Measurements from ENCODE around the gene APOBEC3G. TPM values are rescaled to one million over a fixed set of nuclear protein-coding genes. Genes with fewer than 3 reads are reported as not detected.

APOBEC3G gene
- polyA plus RNA-seq, 1 donor (not counting 4 experiments of a cell fraction or from before 2014, with no cell fraction given) = 7.8 TPM

GRCh38 chr22:39098576-39098975, 21.5 kb downstream of the APOBEC3G start:
- Histone ChIP-seq H3K4me2 (ENCODE audit: control insufficient read depth, extremely low read depth, insufficient read depth, low read depth, low read length) (no peak overlapping the region), H2AFZ (ENCODE audit: control insufficient read depth, low read length) (no peak overlapping the region), H3K27ac (ENCODE audit: control insufficient read depth, insufficient read depth, low read length) (no peak overlapping the region), H4K20me1 (ENCODE audit: control insufficient read depth, extremely low read depth, insufficient read depth, low read length) (no peaks in the 10 kb centered on the region), H3K9ac (ENCODE audit: control insufficient read depth, extremely low read depth, insufficient read depth, low read length) (no peak overlapping the region), H3K79me2 (ENCODE audit: control insufficient read depth, insufficient read depth, low read length) (no peaks in the 10 kb centered on the region), H3K9me1 (ENCODE audit: control insufficient read depth, extremely low read depth, insufficient read depth, low read length) (no peaks in the 10 kb centered on the region), H3K9me3 (ENCODE audit: control insufficient read depth, low read depth, low read length) (no peaks in the 10 kb centered on the region), H3K4me3 (ENCODE audit: control insufficient read depth in 2 of 3, extremely low read depth in 1 of 3, insufficient read depth in 2 of 3, low read depth in 1 of 3, low read length in 3 of 3) (no peak overlapping the region), H3K27me3 (ENCODE audit: control insufficient read depth, extremely low read depth, insufficient read depth, low read length) (no peaks in the 10 kb centered on the region), H3K36me3 (ENCODE audit: control insufficient read depth in 2 of 2, extremely low read depth in 1 of 2, insufficient read depth in 2 of 2, low read length in 2 of 2) (no peaks in the 10 kb centered on the region), H3K4me1 (ENCODE audit: control insufficient read depth, extremely low read depth, insufficient read depth, low read length) (peaks cover 21% of the 10 kb centered on the region)
- no peak for DNase-seq (ENCODE audit: low read depth, low spot score)
- TF ChIP-seq CTCF (optimal IDR thresholded peaks at IDR 0.05 in 1 of 3, IDR thresholded peaks at IDR 0.05 in 1 of 3, conservative IDR thresholded peaks at IDR 0.05 in 1 of 3; ENCODE audit: extremely low read depth in 1 of 3, insufficient read depth in 2 of 3, low read length in 3 of 3) (no peak), EZH2 (IDR thresholded peaks at IDR 0.05; ENCODE audit: low read length) (no peak)
- FAIRE-seq = no peak
- dilution Hi-C loops (cut with MboI; ENCODE audit: extremely low pct_ligation_motif_present, low sequenced_read_pairs) = no loop called here

GRCh38 chr22:39101226-39101625, 24.2 kb downstream of the APOBEC3G start:
- Histone ChIP-seq H3K9ac (ENCODE audit: control insufficient read depth, extremely low read depth, insufficient read depth, low read length) (no peak overlapping the region), H3K9me3 (ENCODE audit: control insufficient read depth, low read depth, low read length) (no peaks in the 10 kb centered on the region), H3K36me3 (ENCODE audit: control insufficient read depth in 2 of 2, extremely low read depth in 1 of 2, insufficient read depth in 2 of 2, low read length in 2 of 2) (no peaks in the 10 kb centered on the region), H4K20me1 (ENCODE audit: control insufficient read depth, extremely low read depth, insufficient read depth, low read length) (no peaks in the 10 kb centered on the region), H3K4me3 (ENCODE audit: control insufficient read depth in 2 of 3, extremely low read depth in 1 of 3, insufficient read depth in 2 of 3, low read depth in 1 of 3, low read length in 3 of 3) (no peak overlapping the region), H3K4me1 (ENCODE audit: control insufficient read depth, extremely low read depth, insufficient read depth, low read length) (peaks cover 21% of the 10 kb centered on the region), H3K79me2 (ENCODE audit: control insufficient read depth, insufficient read depth, low read length) (no peaks in the 10 kb centered on the region), H3K27me3 (ENCODE audit: control insufficient read depth, extremely low read depth, insufficient read depth, low read length) (no peaks in the 10 kb centered on the region), H3K4me2 (ENCODE audit: control insufficient read depth, extremely low read depth, insufficient read depth, low read depth, low read length) (no peak overlapping the region), H2AFZ (ENCODE audit: control insufficient read depth, low read length) (no peak overlapping the region), H3K9me1 (ENCODE audit: control insufficient read depth, extremely low read depth, insufficient read depth, low read length) (no peaks in the 10 kb centered on the region), H3K27ac (ENCODE audit: control insufficient read depth, insufficient read depth, low read length) (no peak overlapping the region)
- dilution Hi-C loops (cut with MboI; ENCODE audit: extremely low pct_ligation_motif_present, low sequenced_read_pairs) = no loop called here
- FAIRE-seq = no peak
- DNase-seq (ENCODE audit: low read depth, low spot score) = no peak
- no peak for TF ChIP-seq EZH2 (IDR thresholded peaks at IDR 0.05; ENCODE audit: low read length)
- TF ChIP-seq CTCF (optimal IDR thresholded peaks at IDR 0.05 in 1 of 3, IDR thresholded peaks at IDR 0.05 in 1 of 3, conservative IDR thresholded peaks at IDR 0.05 in 1 of 3; ENCODE audit: extremely low read depth in 1 of 3, insufficient read depth in 2 of 3, low read length in 3 of 3) = no peak

Data from keratinocyte (primary cell).